HG03439 (cell line): ENCODE data around the gene B3GAT3.
"Not testable (repeated sequence)": the region's sequence is repeated elsewhere in the genome, so short reads cannot be mapped to it uniquely, and the experiment has no call there.

Experiments used
- ATAC-seq: cut with Tn5 transposase; IDR thresholded peaks from one replicate; pipeline ENCODE4 v1.9.1; 2021; ENCODE audit warnings: mild to moderate bottlenecking, moderate library complexity; ENCODE audit not compliant: unreplicated experiment

B3GAT3 gene

GRCh38 chr11:62580959-62581715 lies 40.6 kb downstream of the B3GAT3 start:
- no peak for ATAC-seq

GRCh38 chr11:62579252-62579651 lies 42.5 kb downstream of the B3GAT3 start:
- ATAC-seq, result no peak

- no peak for ATAC-seq
These were observed 43.2 kb downstream of the B3GAT3 start for GRCh38 chr11:62578541-62578940.

- no peak for ATAC-seq
These were observed 44.6 kb downstream of the B3GAT3 start for GRCh38 chr11:62577046-62577714.

GRCh38 chr11:62575837-62576236 lies 45.9 kb downstream of the B3GAT3 start:
- no peak for ATAC-seq

GRCh38 chr11:62575156-62575555 lies 46.6 kb downstream of the B3GAT3 start:
- ATAC-seq, result no peak

- peak; percentile 7 for ATAC-seq
These were observed 47.3 kb downstream of the B3GAT3 start for GRCh38 chr11:62574363-62575071.

GRCh38 chr11:62573592-62574362 lies 48.0 kb downstream of the B3GAT3 start, which contains the start of gene EEF1G:
EEF1G (minus strand) TSS chr11:62573891; CDS start chr11:62573842, 49 bp downstream.
- ATAC-seq, result peak; percentile 86

GRCh38 chr11:62573006-62573591 lies 48.7 kb downstream of the B3GAT3 start:
- ATAC-seq, result no peak

GRCh38 chr11:62572431-62572830 lies 49.4 kb downstream of the B3GAT3 start:
- ATAC-seq, result no peak

- not testable (repeated sequence) for ATAC-seq
These were observed 50.3 kb downstream of the B3GAT3 start for GRCh38 chr11:62571493-62571892.

GRCh38 chr11:62570903-62571302 lies 50.9 kb downstream of the B3GAT3 start:
- ATAC-seq, result not testable (repeated sequence)

- no peak for ATAC-seq
These were observed 52.2 kb downstream of the B3GAT3 start for GRCh38 chr11:62569611-62570010.

- ATAC-seq, result no peak
These were observed 54.7 kb downstream of the B3GAT3 start for GRCh38 chr11:62567018-62567633.

GRCh38 chr11:62566247-62566646 lies 55.5 kb downstream of the B3GAT3 start:
- ATAC-seq, result no peak
